Liver (tissue), 9 donors: ENCODE measurements around the gene CCT6B. TPM values are rescaled to one million over a fixed set of nuclear protein-coding genes. Genes with fewer than 3 reads are reported as not detected.

Experiments
- DNase-seq: peaks from one replicate; pipeline ENCODE4 v3.0.0-alpha.2; 2017; ENCODE audit warnings: low spot score
- H3K27ac ChIP-seq, 2 donors: one replicate each; pipeline ENCODE4 v1.7.0; 2013; ENCODE audit warnings: inconsistent platforms in 2 of 2, low read length in 2 of 2, control low read depth in 1 of 2, low read depth in 1 of 2, mild to moderate bottlenecking in 1 of 2
- H3K27me3 ChIP-seq, 4 donors: one replicate each; pipeline versions ENCODE4 v1.6.1 to v1.7.0; 2013; ENCODE audit warnings: low read length in 3 of 4, inconsistent platforms in 1 of 4, mild to moderate bottlenecking in 1 of 4, moderate library complexity in 1 of 4; ENCODE audit not compliant: control insufficient read depth in 4 of 4, insufficient read depth in 4 of 4
- H3K36me3 ChIP-seq, 4 donors: one replicate each; pipeline versions ENCODE4 v1.6.1 to v1.7.0; 2013; ENCODE audit warnings: low read length in 3 of 4, mild to moderate bottlenecking in 3 of 4, low read depth in 1 of 4, moderate library complexity in 1 of 4; ENCODE audit not compliant: control insufficient read depth in 4 of 4, insufficient read depth in 3 of 4
- H3K4me1 ChIP-seq, 4 donors: one replicate each; pipeline versions ENCODE4 v1.6.1 to v1.7.0; 2013; ENCODE audit warnings: low read length in 3 of 4, mild to moderate bottlenecking in 3 of 4, moderate library complexity in 1 of 4; ENCODE audit not compliant: control insufficient read depth in 4 of 4, insufficient read depth in 4 of 4
- H3K4me3 ChIP-seq, 3 donors: one replicate each; pipeline versions ENCODE4 v1.6.1 to v1.7.0; 2013; ENCODE audit warnings: low read length in 3 of 3, control low read depth in 1 of 3, low read depth in 1 of 3, mild to moderate bottlenecking in 1 of 3
- H3K9ac ChIP-seq, 2 donors: one replicate each; pipeline ENCODE4 v1.7.0; 2013; ENCODE audit warnings: low read length in 2 of 2, mild to moderate bottlenecking in 2 of 2, moderate library complexity in 2 of 2, control low read depth in 1 of 2, low read depth in 1 of 2
- H3K9me3 ChIP-seq, 4 donors: one replicate each; pipeline versions ENCODE4 v1.6.1 to v1.7.0; 2013; ENCODE audit warnings: low read length in 3 of 4; ENCODE audit not compliant: control insufficient read depth in 4 of 4
- EGR1 ChIP-seq, 2 donors: IDR thresholded peaks; 2 replicates each; pipeline ENCODE4 v1.6.1; 2016 to 2018; ENCODE audit warnings: antibody characterized with exemption in 2 of 2, low read depth in 2 of 2
- FOXA2 ChIP-seq: IDR thresholded peaks from 2 replicates; pipeline ENCODE4 v1.6.1; 2016; ENCODE audit warnings: antibody characterized with exemption
- GABPA ChIP-seq, 2 donors: IDR thresholded peaks in 1 of 2; conservative IDR thresholded peaks in 1 of 2; 2 replicates each; pipeline ENCODE4 v1.6.1; 2016; ENCODE audit warnings: antibody characterized with exemption in 2 of 2, mild to moderate bottlenecking in 1 of 2, moderate library complexity in 1 of 2
- HNF4A ChIP-seq, 2 donors: conservative IDR thresholded peaks; 2 replicates each; pipeline ENCODE4 v1.6.1; 2016; ENCODE audit warnings: antibody characterized with exemption in 2 of 2, mild to moderate bottlenecking in 2 of 2
- HNF4G ChIP-seq: IDR thresholded peaks from 2 replicates; pipeline ENCODE4 v1.6.1; 2016; ENCODE audit warnings: antibody characterized with exemption
- JUND ChIP-seq, 2 donors: IDR thresholded peaks; 2 replicates each; pipeline ENCODE4 v1.6.1; 2016; ENCODE audit warnings: antibody characterized with exemption in 2 of 2
- NR2F2 ChIP-seq: IDR thresholded peaks from 2 replicates; pipeline ENCODE4 v1.6.1; 2016; ENCODE audit warnings: antibody characterized with exemption
- RAD21 ChIP-seq, 2 donors: IDR thresholded peaks; 2 replicates each; pipeline ENCODE4 v1.6.1; 2016; ENCODE audit warnings: antibody characterized with exemption in 2 of 2, mild to moderate bottlenecking in 2 of 2
- RXRA ChIP-seq, 2 donors: IDR thresholded peaks; 2 replicates each; pipeline ENCODE4 v1.6.1; 2017 to 2018; ENCODE audit warnings: antibody characterized with exemption in 2 of 2, mild to moderate bottlenecking in 1 of 2
- TAF1 ChIP-seq: conservative IDR thresholded peaks from 2 replicates; pipeline ENCODE4 v1.6.1; 2016; ENCODE audit warnings: antibody characterized with exemption, mild to moderate bottlenecking
- YY1 ChIP-seq: IDR thresholded peaks from 2 replicates; pipeline ENCODE4 v1.6.1; 2016; ENCODE audit warnings: antibody characterized with exemption, mild to moderate bottlenecking
- WGBS: extraction: QIAGEN DNeasy Blood & Tissue Kit; methylation state at CpG from one replicate; pipeline ENCODE4 v1.1.7; 2013; 5-methylcytosine and 5-hydroxymethylcytosine counted together
- polyA plus RNA-seq, 2 donors: library from polyadenylated mRNA; stranded (reverse) in 1 of 2; unstranded in 1 of 2; fragments of 200-250 nt in 1 of 2; fragments of >200 nt in 1 of 2; fragmentation: Nextera tagmentation in 1 of 2; extraction: Ambion mirVana in 1 of 2; gene quantifications; one replicate each; pipeline versions ENCODE4 v1.2.1 to v1.2.3, GENCODE V29; 2013 to 2015
- total RNA-seq, 2 donors: library from RNA; depleted of rRNA; stranded (reverse); fragments of >200 nt; gene quantifications; one replicate each; pipeline ENCODE4 v1.2.3, GENCODE V29; 2014
- TF ChIP-seq, protein P1 (sequence below): IDR thresholded peaks from 2 replicates; pipeline ENCODE4 v1.6.1; 2016; ENCODE audit warnings: antibody characterized with exemption
- TF ChIP-seq, protein P2 (sequence below): IDR thresholded peaks from 2 replicates; pipeline ENCODE4 v1.6.1; 2016; ENCODE audit warnings: antibody characterized with exemption
- TF ChIP-seq, protein P3 (sequence below): IDR thresholded peaks from 2 replicates; pipeline ENCODE4 v1.6.1; 2016; ENCODE audit warnings: antibody characterized with exemption
- TF ChIP-seq, protein P4 (sequence below): fragments of 150-350 bp; IDR thresholded peaks from 2 replicates; pipeline ENCODE4 v1.5.1; 2017; ENCODE audit warnings: improper control_type of control experiment, low read depth, low read length; ENCODE audit not compliant: missing input control
- donor health status: healthy.
- donor health status: healthy.
- donor health status: healthy.
- donor health status: healthy.
- donor health status: healthy.

CCT6B gene
- total and polyA plus RNA-seq, 4 donors = 0.82 to 2.2 (median 1.4) TPM

DNA sequence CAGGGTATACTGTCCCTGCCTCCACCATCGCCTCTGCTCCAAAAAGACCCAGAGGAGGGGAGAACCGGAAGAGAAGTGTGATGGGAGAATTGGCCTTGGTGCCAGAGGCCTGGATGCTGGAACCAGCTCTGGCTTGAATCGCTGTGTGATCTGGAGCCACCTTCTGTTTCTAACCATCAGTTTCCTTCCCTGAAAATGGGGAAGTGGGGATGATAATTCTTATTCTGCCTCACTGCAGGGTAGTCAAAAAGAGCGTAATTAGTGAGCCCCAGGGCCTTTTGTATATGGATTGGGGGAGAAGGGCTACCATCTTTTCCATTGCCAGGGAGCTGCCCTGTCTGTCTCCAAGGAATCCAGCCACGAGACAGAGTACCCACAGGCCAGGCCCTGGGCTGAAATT, 52.2 kb downstream of the CCT6B start:
- TF ChIP-seq EGR1 (IDR thresholded peaks at IDR 0.05; ENCODE audit: low read depth in 2 of 2) (no peak), NR2F2 (no peak), HNF4G (no peak), RXRA (IDR thresholded peaks at IDR 0.05) (no peak)
- TF ChIP-seq, protein P1, sequence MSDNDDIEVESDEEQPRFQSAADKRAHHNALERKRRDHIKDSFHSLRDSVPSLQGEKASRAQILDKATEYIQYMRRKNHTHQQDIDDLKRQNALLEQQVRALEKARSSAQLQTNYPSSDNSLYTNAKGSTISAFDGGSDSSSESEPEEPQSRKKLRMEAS = no peak
- TF ChIP-seq, protein P2, sequence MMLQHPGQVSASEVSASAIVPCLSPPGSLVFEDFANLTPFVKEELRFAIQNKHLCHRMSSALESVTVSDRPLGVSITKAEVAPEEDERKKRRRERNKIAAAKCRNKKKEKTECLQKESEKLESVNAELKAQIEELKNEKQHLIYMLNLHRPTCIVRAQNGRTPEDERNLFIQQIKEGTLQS = no peak

DNA sequence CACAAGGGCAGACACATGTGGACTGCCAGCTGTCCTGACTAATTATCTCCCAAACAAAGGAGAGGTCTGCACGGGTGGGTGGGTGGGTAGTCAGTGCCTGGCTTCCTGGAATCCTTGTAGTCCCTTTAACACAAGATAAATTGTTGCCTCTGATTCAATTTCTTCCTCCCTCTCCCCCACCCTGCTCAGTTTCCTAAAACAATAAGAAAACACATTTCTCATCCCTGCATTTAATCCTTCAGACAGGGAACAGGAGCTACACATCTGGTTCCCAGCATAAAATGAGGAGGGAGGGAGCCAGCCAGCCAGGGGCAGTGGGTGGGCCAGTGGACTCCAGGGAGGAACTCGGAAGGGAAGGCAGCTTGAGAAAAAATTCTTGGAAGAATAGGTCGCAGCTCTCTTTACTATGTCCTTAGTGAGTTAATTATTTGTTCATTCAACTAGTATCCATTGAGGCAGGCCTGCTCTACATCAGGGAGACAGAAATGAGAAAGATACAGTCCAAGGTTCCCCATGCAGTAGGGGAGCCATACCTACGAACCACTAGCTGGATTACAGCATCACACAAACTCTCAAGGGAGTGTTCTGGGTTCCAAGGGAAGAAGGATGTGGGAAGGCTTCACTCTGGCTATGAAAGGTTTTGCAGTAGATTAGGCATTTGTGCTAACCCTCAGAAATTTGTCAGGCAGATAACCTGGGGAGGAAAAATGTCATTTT, 58.3 kb downstream of the CCT6B start:
- Histone ChIP-seq H3K4me1 (no peaks in the 10 kb centered on the region), H3K27me3 (no peaks in the 10 kb centered on the region), H3K36me3 (no peaks in the 10 kb centered on the region), H3K9me3 (no peaks in the 10 kb centered on the region), H3K9ac (no peak overlapping the region), H3K4me3 (no peak overlapping the region), H3K27ac (no peak overlapping the region)
- no peak for TF ChIP-seq HNF4G
- TF ChIP-seq, protein P3, sequence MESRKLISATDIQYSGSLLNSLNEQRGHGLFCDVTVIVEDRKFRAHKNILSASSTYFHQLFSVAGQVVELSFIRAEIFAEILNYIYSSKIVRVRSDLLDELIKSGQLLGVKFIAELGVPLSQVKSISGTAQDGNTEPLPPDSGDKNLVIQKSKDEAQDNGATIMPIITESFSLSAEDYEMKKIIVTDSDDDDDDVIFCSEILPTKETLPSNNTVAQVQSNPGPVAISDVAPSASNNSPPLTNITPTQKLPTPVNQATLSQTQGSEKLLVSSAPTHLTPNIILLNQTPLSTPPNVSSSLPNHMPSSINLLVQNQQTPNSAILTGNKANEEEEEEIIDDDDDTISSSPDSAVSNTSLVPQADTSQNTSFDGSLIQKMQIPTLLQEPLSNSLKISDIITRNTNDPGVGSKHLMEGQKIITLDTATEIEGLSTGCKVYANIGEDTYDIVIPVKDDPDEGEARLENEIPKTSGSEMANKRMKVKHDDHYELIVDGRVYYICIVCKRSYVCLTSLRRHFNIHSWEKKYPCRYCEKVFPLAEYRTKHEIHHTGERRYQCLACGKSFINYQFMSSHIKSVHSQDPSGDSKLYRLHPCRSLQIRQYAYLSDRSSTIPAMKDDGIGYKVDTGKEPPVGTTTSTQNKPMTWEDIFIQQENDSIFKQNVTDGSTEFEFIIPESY = no peak
- TF ChIP-seq, protein P4, sequence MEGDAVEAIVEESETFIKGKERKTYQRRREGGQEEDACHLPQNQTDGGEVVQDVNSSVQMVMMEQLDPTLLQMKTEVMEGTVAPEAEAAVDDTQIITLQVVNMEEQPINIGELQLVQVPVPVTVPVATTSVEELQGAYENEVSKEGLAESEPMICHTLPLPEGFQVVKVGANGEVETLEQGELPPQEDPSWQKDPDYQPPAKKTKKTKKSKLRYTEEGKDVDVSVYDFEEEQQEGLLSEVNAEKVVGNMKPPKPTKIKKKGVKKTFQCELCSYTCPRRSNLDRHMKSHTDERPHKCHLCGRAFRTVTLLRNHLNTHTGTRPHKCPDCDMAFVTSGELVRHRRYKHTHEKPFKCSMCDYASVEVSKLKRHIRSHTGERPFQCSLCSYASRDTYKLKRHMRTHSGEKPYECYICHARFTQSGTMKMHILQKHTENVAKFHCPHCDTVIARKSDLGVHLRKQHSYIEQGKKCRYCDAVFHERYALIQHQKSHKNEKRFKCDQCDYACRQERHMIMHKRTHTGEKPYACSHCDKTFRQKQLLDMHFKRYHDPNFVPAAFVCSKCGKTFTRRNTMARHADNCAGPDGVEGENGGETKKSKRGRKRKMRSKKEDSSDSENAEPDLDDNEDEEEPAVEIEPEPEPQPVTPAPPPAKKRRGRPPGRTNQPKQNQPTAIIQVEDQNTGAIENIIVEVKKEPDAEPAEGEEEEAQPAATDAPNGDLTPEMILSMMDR = no peak
- DNase-seq = no peak
- WGBS = 60% methylated on average over 4 of the region's 4 CpGs

More for the DNA sequence above, 52.2 kb downstream of the CCT6B start:
- no peak for DNase-seq
- Histone ChIP-seq H3K4me3 (no peak overlapping the region), H3K4me1 (no peaks in the 10 kb centered on the region), H3K9ac (no peak overlapping the region), H3K27me3 (no peaks in the 10 kb centered on the region), H3K36me3 (no peaks in the 10 kb centered on the region), H3K9me3 (no peaks in the 10 kb centered on the region), H3K27ac (no peak overlapping the region)
- 82% methylated on average over 5 of the region's 5 CpGs for WGBS

DNA sequence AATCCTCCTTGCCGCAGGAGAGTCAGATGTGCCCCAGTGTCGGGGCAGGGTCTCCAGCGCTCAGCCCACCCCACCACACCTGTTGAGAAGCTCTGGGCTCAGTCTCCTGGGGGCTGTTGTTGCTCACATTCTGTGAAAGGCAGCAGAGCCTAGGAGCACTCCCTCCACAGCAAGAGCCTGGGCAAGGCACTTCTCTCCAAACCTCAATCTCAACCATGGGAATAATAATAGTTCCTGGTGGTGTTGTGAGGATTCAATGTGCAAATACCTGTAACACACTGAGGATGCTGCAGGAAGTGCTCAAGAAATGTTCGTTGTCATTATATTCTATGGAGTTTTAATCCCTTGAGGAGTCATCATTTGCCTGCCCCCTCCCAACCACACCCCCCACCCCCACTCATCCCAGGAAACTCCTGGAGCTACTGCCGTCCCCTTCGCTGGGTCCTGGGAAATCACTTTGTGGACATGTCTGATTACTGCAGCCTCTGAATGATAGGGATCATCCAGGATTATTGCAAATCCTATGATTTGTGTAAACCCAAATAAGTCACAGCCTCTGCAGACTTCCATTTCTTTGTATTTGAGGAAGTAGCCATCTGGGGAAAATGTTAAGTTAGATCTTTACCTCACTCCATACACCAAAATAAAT, 61.5 kb downstream of the CCT6B start:
- H3K9ac ChIP-seq = no peak overlapping the region
- H3K27ac ChIP-seq = no peak overlapping the region
- H3K9me3 ChIP-seq = no peaks in the 10 kb centered on the region
- 80% methylated on average over 6 of the region's 6 CpGs for WGBS
- no peak overlapping the region for H3K4me3 ChIP-seq
- H3K27me3 ChIP-seq = no peaks in the 10 kb centered on the region
- no peaks in the 10 kb centered on the region for H3K36me3 ChIP-seq
- no peaks in the 10 kb centered on the region for H3K4me1 ChIP-seq
- no peak for DNase-seq
- TF ChIP-seq GABPA (IDR thresholded peaks at IDR 0.05 in 1 of 2, conservative IDR thresholded peaks at IDR 0.05 in 1 of 2) (no peak), FOXA2 (no peak), HNF4G (no peak), RAD21 (IDR thresholded peaks at IDR 0.05) (no peak), YY1 (no peak), NR2F2 (no peak), TAF1 (no peak), EGR1 (IDR thresholded peaks at IDR 0.05; ENCODE audit: low read depth in 2 of 2) (no peak), RXRA (IDR thresholded peaks at IDR 0.05) (no peak), JUND (IDR thresholded peaks at IDR 0.05) (no peak), HNF4A (conservative IDR thresholded peaks at IDR 0.05) (no peak)
- TF ChIP-seq, protein P3 = no peak
- TF ChIP-seq, protein P1 = no peak
- TF ChIP-seq, protein P2 = no peak
- TF ChIP-seq, protein P4 = no peak
